D721Med (cell line): Measurements from ENCODE around the gene RYR1.
"Not testable (repeated sequence)": the region's sequence is repeated elsewhere in the genome, so short reads cannot be mapped to it uniquely, and the experiment has no call there.

ENCODE experiments used
- DNase-seq: peaks from one replicate; pipeline ENCODE4 v3.0.0; 2011; ENCODE audit warnings: low spot score; ENCODE audit not compliant: insufficient read length
- FAIRE-seq: peaks from 2 replicates; lab custom pipeline; 2011; peaks lifted over from hg19 to GRCh38; lab: Jason Lieb, UNC
- CTCF ChIP-seq: IDR thresholded peaks from 2 replicates; pipeline ENCODE4 v1.5.1; 2012; ENCODE audit warnings: mild to moderate bottlenecking, control low read depth; ENCODE audit not compliant: insufficient read depth; ENCODE audit errors: missing control alignments

Gene RYR1

GRCh38 chr19:38549061-38549460, 115.6 kb downstream of the RYR1 start:
- DNase-seq = no peak
- no peak for TF ChIP-seq CTCF
- FAIRE-seq = no peak

GRCh38 chr19:38549942-38550341, 116.5 kb downstream of the RYR1 start:
- DNase-seq (no peak), FAIRE-seq (no peak)
- TF ChIP-seq CTCF = no peak

GRCh38 chr19:38550376-38550775, 116.9 kb downstream of the RYR1 start:
- TF ChIP-seq CTCF = no peak
- no peak for FAIRE-seq
- DNase-seq = no peak

DNA sequence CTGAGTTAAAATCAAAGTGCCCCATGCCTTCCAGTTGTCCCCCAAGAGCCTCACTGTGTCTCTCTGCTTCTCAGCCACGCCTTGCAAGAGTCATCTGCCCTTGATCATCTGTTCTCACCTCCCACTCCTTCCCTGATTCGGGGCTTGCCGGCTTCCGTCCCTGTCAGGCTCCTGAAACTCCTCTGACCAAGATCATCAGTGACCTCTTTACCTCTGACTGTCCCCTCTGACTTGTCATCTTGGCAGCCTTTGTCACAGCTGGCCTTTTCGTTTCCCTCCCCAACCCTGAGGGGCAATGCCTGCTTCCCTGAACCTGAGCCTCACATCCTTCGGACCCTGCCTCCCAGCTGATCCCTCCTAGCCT, 117.9 kb downstream of the RYR1 start:
- FAIRE-seq (no peak), DNase-seq (no peak)

GRCh38 chr19:38553239-38553638, 119.7 kb downstream of the RYR1 start:
- not testable (repeated sequence) for FAIRE-seq, DNase-seq

More for the DNA sequence above, 117.9 kb downstream of the RYR1 start:
- no peak for TF ChIP-seq CTCF

DNA sequence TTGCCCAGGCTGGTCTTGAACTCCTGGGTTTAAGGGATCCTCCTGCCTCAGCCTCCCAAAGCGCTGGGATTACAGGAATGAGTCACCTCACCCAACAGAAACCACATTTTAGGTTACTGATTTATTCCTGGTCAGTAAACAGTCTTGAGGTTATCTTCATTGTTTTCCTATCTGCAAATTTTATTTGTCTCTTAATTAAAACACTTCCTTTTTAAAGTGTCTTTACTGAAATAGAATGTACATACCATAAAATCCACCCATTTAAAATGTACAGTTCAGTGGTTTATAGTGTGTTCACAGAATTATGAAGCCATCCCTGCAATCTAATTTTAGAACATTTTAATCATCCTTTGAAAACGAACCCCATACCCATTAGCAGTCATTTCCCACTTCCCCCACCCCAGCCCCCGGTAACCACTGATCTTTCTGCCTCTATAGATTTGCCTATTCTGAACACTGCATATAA, 121.2 kb downstream of the RYR1 start:
- no peak for DNase-seq
- no peak for FAIRE-seq

DNA sequence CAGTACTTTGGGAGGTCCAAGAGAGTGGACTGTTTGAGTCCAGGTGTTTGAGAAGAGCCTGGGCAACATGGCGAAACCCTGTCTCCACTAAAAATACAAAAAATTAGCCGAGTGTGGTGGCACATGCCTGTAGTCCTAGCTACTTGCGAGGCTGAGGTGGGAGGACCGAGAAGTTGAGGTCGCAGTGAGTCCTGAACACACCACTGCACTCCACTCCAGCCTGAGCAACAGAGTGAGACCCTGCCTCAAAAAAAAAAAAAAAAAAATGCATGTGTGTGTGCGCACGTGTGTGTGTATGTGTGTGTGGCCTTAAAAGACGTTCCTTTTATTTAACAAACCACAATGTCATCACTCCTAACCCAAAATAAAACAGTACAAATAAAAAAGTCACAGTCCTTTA, 121.7 kb downstream of the RYR1 start:
- FAIRE-seq (no peak), DNase-seq (no peak)
- no peak for TF ChIP-seq CTCF

More for the DNA sequence above, 121.2 kb downstream of the RYR1 start:
- no peak for TF ChIP-seq CTCF

DNA sequence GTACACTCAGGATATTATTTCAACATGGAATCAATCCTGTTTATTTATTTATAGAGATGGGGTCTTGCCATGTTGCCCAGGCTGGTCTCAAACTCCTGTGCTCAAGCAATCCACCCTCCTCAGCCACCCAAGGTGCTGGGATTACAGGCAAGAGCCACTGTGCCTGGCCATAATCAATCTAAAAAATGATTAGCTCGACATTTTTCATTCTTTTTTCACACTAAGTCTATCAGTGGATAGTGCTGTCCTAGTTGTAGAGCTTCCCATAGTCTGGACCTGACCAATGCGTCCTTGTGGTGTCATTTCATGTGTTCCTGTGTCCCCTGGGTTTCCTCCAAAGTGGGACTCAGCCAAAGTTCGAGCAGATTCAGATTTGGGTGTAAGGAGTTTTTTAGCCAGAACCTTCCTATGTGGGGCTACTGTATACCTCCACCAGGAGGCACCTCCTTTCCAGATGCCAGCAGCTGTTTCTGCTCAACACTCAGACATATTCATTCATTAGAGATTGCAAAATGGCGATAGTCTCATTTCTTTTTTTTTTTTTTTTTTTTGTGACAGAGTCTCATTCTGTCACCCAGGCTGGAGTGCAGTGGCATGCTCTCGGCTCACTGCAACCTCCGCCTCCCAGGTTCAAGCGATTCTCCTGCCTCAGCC, 123.2 kb downstream of the RYR1 start:
- DNase-seq (no peak), FAIRE-seq (no peak)
- TF ChIP-seq CTCF = no peak
